OCI-LY1 (cell line): Measurements from ENCODE around the gene CRISPLD2.

Experiments used
- EZH2 ChIP-seq: fragments of 200-600 bp; sonication (generic), shearing (Covaris generic); IDR thresholded peaks from 2 replicates; pipeline ENCODE4 v1.8.0; 2017; ENCODE audit warnings: borderline replicate concordance, mixed run types, mild to moderate bottlenecking, antibody characterized with exemption, low read length, moderate library complexity, mixed read lengths
- TF ChIP-seq, protein P1 (sequence below): fragments of 200-600 bp; sonication (generic), shearing (Covaris generic); IDR thresholded peaks from 2 replicates; pipeline ENCODE4 v1.5.1; 2017; ENCODE audit warnings: mild to moderate bottlenecking, antibody characterized with exemption, low read length, moderate library complexity, mixed read lengths

DNA sequence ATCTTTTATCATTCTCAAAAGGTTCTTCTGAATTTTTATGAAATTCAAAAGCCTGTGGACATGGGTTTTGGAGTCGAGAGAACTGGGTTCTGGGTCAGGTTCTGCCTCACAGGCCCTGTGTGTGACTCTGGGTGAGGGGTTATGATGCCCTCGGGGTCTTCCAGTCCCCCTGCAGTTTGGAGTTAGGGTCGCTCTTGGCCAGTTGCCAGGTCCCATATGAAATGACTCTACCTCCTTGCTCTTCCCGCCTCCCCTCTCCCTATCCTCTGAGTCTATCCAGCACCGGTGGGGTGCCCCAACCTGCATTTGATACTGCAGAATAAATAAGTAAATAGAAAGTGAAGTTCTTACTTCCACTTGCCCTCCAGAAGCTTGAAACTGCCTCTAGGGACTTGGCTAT is 137.4 kb downstream of the CRISPLD2 start:
- TF ChIP-seq, protein P1, sequence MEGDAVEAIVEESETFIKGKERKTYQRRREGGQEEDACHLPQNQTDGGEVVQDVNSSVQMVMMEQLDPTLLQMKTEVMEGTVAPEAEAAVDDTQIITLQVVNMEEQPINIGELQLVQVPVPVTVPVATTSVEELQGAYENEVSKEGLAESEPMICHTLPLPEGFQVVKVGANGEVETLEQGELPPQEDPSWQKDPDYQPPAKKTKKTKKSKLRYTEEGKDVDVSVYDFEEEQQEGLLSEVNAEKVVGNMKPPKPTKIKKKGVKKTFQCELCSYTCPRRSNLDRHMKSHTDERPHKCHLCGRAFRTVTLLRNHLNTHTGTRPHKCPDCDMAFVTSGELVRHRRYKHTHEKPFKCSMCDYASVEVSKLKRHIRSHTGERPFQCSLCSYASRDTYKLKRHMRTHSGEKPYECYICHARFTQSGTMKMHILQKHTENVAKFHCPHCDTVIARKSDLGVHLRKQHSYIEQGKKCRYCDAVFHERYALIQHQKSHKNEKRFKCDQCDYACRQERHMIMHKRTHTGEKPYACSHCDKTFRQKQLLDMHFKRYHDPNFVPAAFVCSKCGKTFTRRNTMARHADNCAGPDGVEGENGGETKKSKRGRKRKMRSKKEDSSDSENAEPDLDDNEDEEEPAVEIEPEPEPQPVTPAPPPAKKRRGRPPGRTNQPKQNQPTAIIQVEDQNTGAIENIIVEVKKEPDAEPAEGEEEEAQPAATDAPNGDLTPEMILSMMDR, result no peak
- TF ChIP-seq EZH2, result no peak
